GM12891 (cell line): Measurements from ENCODE around the gene DDC.

Experiments used
- POLR2A ChIP-seq: IDR thresholded peaks from 2 replicates; pipeline ENCODE4 v1.6.1; 2011; ENCODE audit warnings: low read depth, low read length, control low read depth
- POLR2AphosphoS5 ChIP-seq: IDR thresholded peaks from 2 replicates; pipeline ENCODE4 v1.6.1; 2011; ENCODE audit warnings: low read depth, low read length, control low read depth
- TAF1 ChIP-seq: IDR thresholded peaks from 2 replicates; pipeline ENCODE4 v1.6.1; 2011; ENCODE audit warnings: low read depth, low read length, control low read depth

- no peak for TF ChIP-seq TAF1
- TF ChIP-seq POLR2AphosphoS5: no peak
- TF ChIP-seq POLR2A: no peak
Measured at GRCh38 chr7:50497068-50497642, 68.0 kb downstream of the DDC start.
